Right cardiac atrium (tissue), 5 donors: Measurements from ENCODE around the gene ADGRL2. TPM values are rescaled to one million over a fixed set of nuclear protein-coding genes. Genes with fewer than 3 reads are reported as not detected.

Experiments
- ATAC-seq, 2 donors: fragments of 200-7000 bp; cut with Tn5 transposase; one replicate each; pipeline versions ENCODE4 v1.8.0 to v1.9.1; 2020; ENCODE audit warnings: moderate library complexity in 2 of 2, mild to moderate bottlenecking in 1 of 2
- DNase-seq, 3 donors: peaks; one replicate each; pipeline ENCODE4 v3.0.0-alpha.2; 2020
- H3K27ac ChIP-seq: one replicate; pipeline ENCODE4 v1.5.1; 2013; ENCODE audit warnings: mild to moderate bottlenecking, low read length, control low read depth, moderate library complexity
- H3K27me3 ChIP-seq: one replicate; pipeline ENCODE4 v1.6.1; 2013; ENCODE audit not compliant: control insufficient read depth, insufficient read depth
- H3K4me1 ChIP-seq: one replicate; pipeline ENCODE4 v1.6.1; 2013; ENCODE audit warnings: low read length; ENCODE audit not compliant: control insufficient read depth, insufficient read depth
- H3K4me3 ChIP-seq: one replicate; pipeline ENCODE4 v1.5.1; 2013; ENCODE audit warnings: low read length, control low read depth
- H3K9me3 ChIP-seq: one replicate; pipeline ENCODE4 v1.6.1; 2013; ENCODE audit warnings: low read length; ENCODE audit not compliant: control insufficient read depth
- WGBS: extraction: QIAGEN DNeasy Blood & Tissue Kit; methylation state at CpG from one replicate; pipeline ENCODE4 v1.1.7; 2013; 5-methylcytosine and 5-hydroxymethylcytosine counted together
- intact Hi-C, 4 donors: fragments of 100-400 bp; cut with DNase I; formaldehyde crosslinking; loops; one replicate each; pipeline versions ENCODE4 v1.11.0 to v1.14.0; 2022 to 2023
- polyA plus RNA-seq: library from polyadenylated mRNA; stranded (reverse); fragments of 200-250 nt; gene quantifications from one replicate; pipeline ENCODE4 v1.2.3, GENCODE V29; 2013
- total RNA-seq, 4 donors: library from RNA; stranded (reverse); fragmentation: NEBNext Ultra II Directional; extraction: Animal tissue kit (Norgen Biotek cat#: 25700); gene quantifications; one replicate each; pipeline ENCODE4 v1.2.1, GENCODE V29; 2021
- donor health status: healthy with polysubstance abuse.
- donor health status: DM: no; HTN: yes; CAD: no.
- donor health status: DM: no; HTN: no; CAD: no.
- donor health status: DM: no; HTN: yes; CAD: no; lungs with severe emphysema.
- donor health status: DM: yes; HTN: yes; CAD: no.

Gene ADGRL2
- total and polyA plus RNA-seq, 5 donors: 41.5 to 78.2 (median 70.0) TPM

DNA sequence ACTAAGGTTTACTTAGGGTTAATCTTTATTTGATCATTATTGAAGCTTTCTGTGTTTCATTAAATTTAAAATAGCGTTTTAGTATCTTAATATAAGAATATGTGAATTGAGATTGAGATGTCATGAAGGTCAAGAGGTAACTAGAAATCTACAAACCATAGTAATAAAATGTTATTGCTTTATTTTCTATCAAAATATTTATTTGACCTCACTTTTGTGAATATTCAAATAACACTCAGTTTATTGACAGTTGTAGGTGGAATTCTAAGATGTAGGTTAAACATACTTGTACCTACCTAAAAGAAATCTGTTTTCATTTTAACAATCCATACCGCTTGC is 5.7 kb downstream of the ADGRL2 start:
- H3K4me1 ChIP-seq: no peaks in the 10 kb centered on the region
- ATAC-seq (no peak), DNase-seq (no peak)
- WGBS: 60% methylated on average over 2 of the region's 2 CpGs
- intact Hi-C loops: loop anchor here in 1 of 4 donors (10.0 kb wide), 1 partner anchor 168 kb away; no protein-coding TSS in a partner anchor
- no peak overlapping the region for H3K27ac ChIP-seq
- no peak overlapping the region for H3K4me3 ChIP-seq
- no peaks in the 10 kb centered on the region for H3K27me3 ChIP-seq
- H3K9me3 ChIP-seq: no peaks in the 10 kb centered on the region

- Histone ChIP-seq H3K27me3 (no peaks in the 10 kb centered on the region), H3K4me3 (peak overlapping the region; percentile 25), H3K27ac (peak overlapping the region; percentile 27), H3K9me3 (no peaks in the 10 kb centered on the region), H3K4me1 (no peaks in the 10 kb centered on the region)
- DNase-seq (no peak), ATAC-seq (peak in 1 of 2 donors; percentile 37)
- 36% methylated on average over 7 of the region's 7 CpGs for WGBS
- intact Hi-C loops: loop anchor here in 1 of 4 donors (10.0 kb wide), 1 partner anchor 166 kb away; no protein-coding TSS in a partner anchor
Observed at GRCh38 chr1:81808760-81809159, 8.0 kb downstream of the ADGRL2 start.

DNA sequence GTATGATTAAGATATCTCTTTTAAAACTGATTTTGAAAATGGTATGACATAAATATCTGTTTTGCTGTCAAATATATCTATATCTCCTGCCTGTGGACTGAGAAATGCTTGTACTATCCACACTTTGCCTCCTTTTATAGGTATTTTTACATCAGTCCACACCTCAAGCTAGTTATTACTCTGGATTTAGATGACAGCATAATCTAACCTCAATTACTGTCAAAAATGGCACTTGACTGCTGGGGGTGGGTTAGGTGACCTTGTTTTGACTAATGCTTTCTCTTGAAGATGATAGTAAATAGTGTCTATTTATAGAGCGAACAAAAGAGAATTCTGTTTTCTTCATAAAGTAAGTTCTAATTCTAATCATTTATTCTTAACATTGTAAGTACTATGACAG is 9.1 kb downstream of the ADGRL2 start:
- 72% methylated on average over 1 of the region's 1 CpG for WGBS
- Histone ChIP-seq H3K9me3 (no peaks in the 10 kb centered on the region), H3K27me3 (no peaks in the 10 kb centered on the region), H3K27ac (no peak overlapping the region), H3K4me3 (no peak overlapping the region), H3K4me1 (no peaks in the 10 kb centered on the region)
- DNase-seq (no peak), ATAC-seq (no peak)
- intact Hi-C loops: loop anchor here in 1 of 4 donors (10.0 kb wide), 1 partner anchor 165 kb away; no protein-coding TSS in a partner anchor

GRCh38 chr1:81811757-81812371 is 11.1 kb downstream of the ADGRL2 start:
- intact Hi-C loops: no loop called here
- Histone ChIP-seq H3K27me3 (no peaks in the 10 kb centered on the region), H3K4me3 (no peak overlapping the region), H3K9me3 (no peaks in the 10 kb centered on the region), H3K27ac (no peak overlapping the region), H3K4me1 (no peaks in the 10 kb centered on the region)
- no peak for DNase-seq
- 53% methylated on average over 3 of the region's 3 CpGs for WGBS
- no peak for ATAC-seq

GRCh38 chr1:81812712-81813111 is 12.0 kb downstream of the ADGRL2 start:
- intact Hi-C loops: no loop called here
- DNase-seq: no peak
- Histone ChIP-seq H3K27ac (no peak overlapping the region), H3K4me3 (no peak overlapping the region), H3K9me3 (no peaks in the 10 kb centered on the region), H3K27me3 (no peaks in the 10 kb centered on the region), H3K4me1 (no peaks in the 10 kb centered on the region)
- peak in 1 of 2 donors; percentile 22 for ATAC-seq
- WGBS: 43% methylated on average over 4 of the region's 4 CpGs

DNA sequence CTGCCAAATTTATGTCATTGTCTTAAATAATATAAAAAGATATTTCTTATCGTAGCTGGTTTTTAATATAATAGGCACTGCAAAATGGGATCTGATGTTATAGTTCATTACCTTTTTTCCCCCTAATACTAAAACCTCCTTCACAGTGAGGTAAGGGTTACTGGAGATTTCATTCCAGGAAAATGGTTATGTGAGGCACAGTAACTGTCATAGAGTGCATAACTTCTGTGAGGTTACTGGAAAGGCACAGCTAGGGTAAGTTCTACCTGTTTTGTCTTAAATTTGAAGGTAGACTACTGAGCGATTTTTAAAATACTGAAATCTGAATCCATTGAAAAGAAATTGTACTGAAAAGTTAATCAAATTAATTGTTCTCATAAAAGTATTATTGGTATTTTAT is 13.0 kb downstream of the ADGRL2 start:
- Histone ChIP-seq H3K27ac (no peak overlapping the region), H3K4me1 (no peaks in the 10 kb centered on the region), H3K4me3 (no peak overlapping the region), H3K27me3 (no peaks in the 10 kb centered on the region), H3K9me3 (no peaks in the 10 kb centered on the region)
- ATAC-seq (no peak), DNase-seq (no peak)
- intact Hi-C loops: no loop called here
- WGBS: 87% methylated on average over 2 of the region's 2 CpGs

DNA sequence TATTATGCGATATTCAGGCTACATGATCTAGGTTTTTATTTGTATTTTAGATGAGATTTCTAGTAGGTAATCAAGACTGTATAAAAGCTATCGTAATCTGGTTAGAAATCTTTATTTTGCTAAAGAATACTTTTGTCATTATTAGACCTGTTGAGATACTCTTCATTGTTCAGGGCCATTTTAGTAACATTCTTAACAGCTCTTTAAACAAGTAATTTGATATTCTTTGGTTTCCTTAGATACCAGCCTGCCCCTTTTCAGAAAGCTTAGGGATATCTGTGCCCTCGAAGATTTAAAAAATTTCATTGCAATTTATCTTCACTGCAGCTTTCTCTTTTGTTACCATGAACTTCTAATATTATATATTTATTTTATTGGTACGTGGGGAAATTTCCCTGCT is 18.9 kb downstream of the ADGRL2 start:
- intact Hi-C loops: no loop called here

DNA sequence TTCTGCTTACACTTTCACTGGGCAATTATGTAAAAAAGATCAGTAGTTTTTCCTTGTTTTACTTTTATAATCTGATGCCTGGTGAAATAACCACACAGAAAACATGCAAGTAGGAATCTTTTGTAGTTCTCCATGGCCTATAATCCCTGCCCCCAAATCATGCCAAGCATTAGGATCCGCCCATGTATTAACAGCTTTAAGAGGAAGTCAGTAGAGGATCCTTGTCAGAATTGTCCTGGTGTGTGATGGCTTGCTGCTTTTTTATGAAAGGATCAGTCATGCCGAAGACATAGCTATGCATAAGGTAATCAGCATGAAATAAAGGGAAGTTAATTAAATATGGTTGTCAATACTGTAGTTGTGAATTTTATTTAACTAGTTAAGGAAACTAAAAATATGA is 20.0 kb downstream of the ADGRL2 start:
- ATAC-seq (no peak), DNase-seq (no peak)
- H3K27me3 ChIP-seq: no peaks in the 10 kb centered on the region
- intact Hi-C loops: no loop called here
- peaks cover 4% of the 10 kb centered on the region for H3K4me1 ChIP-seq
- H3K9me3 ChIP-seq: no peaks in the 10 kb centered on the region
- no peak overlapping the region for H3K27ac ChIP-seq
- H3K4me3 ChIP-seq: no peak overlapping the region
- 81% methylated on average over 2 of the region's 2 CpGs for WGBS

More for the DNA sequence above, 18.9 kb downstream of the ADGRL2 start:
- 88% methylated on average over 4 of the region's 4 CpGs for WGBS
- DNase-seq: no peak
- H3K9me3 ChIP-seq: no peaks in the 10 kb centered on the region
- ATAC-seq: no peak
- H3K27me3 ChIP-seq: no peaks in the 10 kb centered on the region
- peaks cover 4% of the 10 kb centered on the region for H3K4me1 ChIP-seq
- H3K27ac ChIP-seq: no peak overlapping the region
- H3K4me3 ChIP-seq: no peak overlapping the region

GRCh38 chr1:81823082-81823481 is 22.3 kb downstream of the ADGRL2 start:
- no peak for ATAC-seq
- 81% methylated on average over 4 of the region's 4 CpGs for WGBS
- Histone ChIP-seq H3K4me3 (no peak overlapping the region), H3K9me3 (no peaks in the 10 kb centered on the region), H3K4me1 (peaks cover 4% of the 10 kb centered on the region), H3K27me3 (no peaks in the 10 kb centered on the region), H3K27ac (no peak overlapping the region)
- intact Hi-C loops: no loop called here
- no peak for DNase-seq

DNA sequence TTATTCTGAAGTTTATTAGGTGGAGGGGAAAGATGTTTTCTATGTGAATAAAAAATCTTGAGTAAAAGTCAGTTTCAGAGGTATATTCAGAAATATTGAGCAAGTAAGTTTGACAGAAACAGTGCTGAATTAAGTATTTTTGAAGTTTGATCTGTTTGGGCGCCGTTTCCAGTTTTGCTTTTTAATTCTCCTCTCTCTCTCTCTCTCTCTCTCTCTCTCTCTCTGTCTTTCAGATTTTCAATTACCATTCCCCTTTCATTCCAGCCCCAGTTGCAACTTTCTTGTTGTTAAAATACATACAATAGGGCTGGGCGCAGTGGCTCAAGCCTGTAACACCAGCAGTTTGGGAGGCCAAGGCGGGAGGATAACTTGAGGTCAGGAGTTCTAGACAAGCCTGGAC is 24.0 kb downstream of the ADGRL2 start:
- H3K4me3 ChIP-seq: no peak overlapping the region
- no peaks in the 10 kb centered on the region for H3K27me3 ChIP-seq
- H3K4me1 ChIP-seq: peaks cover 4% of the 10 kb centered on the region
- no peak for ATAC-seq
- no peak overlapping the region for H3K27ac ChIP-seq
- WGBS: 73% methylated on average over 4 of the region's 4 CpGs
- intact Hi-C loops: no loop called here
- no peak for DNase-seq
- H3K9me3 ChIP-seq: no peaks in the 10 kb centered on the region

DNA sequence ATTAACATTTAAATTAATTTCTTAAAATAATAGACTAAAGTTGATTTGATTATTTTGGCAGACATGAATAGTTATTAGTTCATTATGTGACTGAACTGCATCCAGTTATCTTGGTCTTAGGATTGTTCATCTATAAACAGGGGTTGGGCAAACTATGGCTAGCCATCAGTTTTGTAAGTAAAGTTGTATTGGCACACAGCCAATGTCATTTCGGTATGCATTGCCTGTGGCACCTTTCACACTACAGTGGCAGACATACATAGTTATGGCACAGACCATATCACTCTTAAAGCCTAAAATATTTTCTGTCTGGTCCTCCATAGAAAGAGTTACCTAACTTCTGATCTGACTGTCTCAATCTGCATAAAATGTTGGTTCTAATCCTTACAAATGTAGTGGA is 27.2 kb downstream of the ADGRL2 start:
- WGBS: 57% methylated on average over 1 of the region's 1 CpG
- intact Hi-C loops: no loop called here
- no peak for DNase-seq
- H3K9me3 ChIP-seq: no peaks in the 10 kb centered on the region
- peaks cover 2% of the 10 kb centered on the region for H3K4me1 ChIP-seq
- no peak for ATAC-seq
- no peak overlapping the region for H3K4me3 ChIP-seq
- no peak overlapping the region for H3K27ac ChIP-seq
- no peaks in the 10 kb centered on the region for H3K27me3 ChIP-seq

- WGBS: 1% methylated on average over 1 of the region's 1 CpG
- ATAC-seq (peak; percentile 75 to 80), DNase-seq (peak; percentile 16 to 54 (median 46))
- intact Hi-C loops: no loop called here
- no peak overlapping the region for H3K27ac ChIP-seq
- H3K27me3 ChIP-seq: no peaks in the 10 kb centered on the region
- no peak overlapping the region for H3K4me3 ChIP-seq
- H3K4me1 ChIP-seq: peaks cover 2% of the 10 kb centered on the region
- no peaks in the 10 kb centered on the region for H3K9me3 ChIP-seq
Observed at GRCh38 chr1:81832573-81832972, 31.8 kb downstream of the ADGRL2 start.
